Tibial artery (tissue), 4 donors: Measurements from ENCODE around the gene MYO10.
A peak's percentile ranks its signal among the peaks of the same experiment; 100 is the strongest.

Experiments used
- DNase-seq, 2 donors: peaks; one replicate each; pipeline ENCODE4 v3.0.0-alpha.2; 2019
- H3K27ac ChIP-seq, 2 donors: fragments of 200-600 bp; sonication (generic) in 1 of 2; 1 replicate in 1 of 2; 2 replicates in 1 of 2; pipeline ENCODE4 v1.5.1; 2018 to 2019; ENCODE audit warnings: mild to moderate bottlenecking in 1 of 2
- H3K27me3 ChIP-seq, 2 donors: fragments of 200-600 bp; sonication (generic) in 1 of 2; one replicate each; pipeline versions ENCODE4 v1.5.1 to v1.6.0; 2016 to 2019
- H3K36me3 ChIP-seq, 3 donors: fragments of 200-600 bp; sonication (generic) in 2 of 3; one replicate each; pipeline ENCODE4 v1.5.1; 2016 to 2019; ENCODE audit warnings: mild to moderate bottlenecking in 2 of 3
- H3K4me1 ChIP-seq, 4 donors: fragments of 200-600 bp; sonication (generic) in 2 of 4; 1 replicate in 3 of 4; 2 replicates in 1 of 4; pipeline ENCODE4 v1.5.1; 2016 to 2019
- H3K4me3 ChIP-seq, 2 donors: fragments of 200-600 bp; sonication (generic) in 1 of 2; 1 replicate in 1 of 2; 2 replicates in 1 of 2; pipeline ENCODE4 v1.5.1; 2018 to 2019; ENCODE audit warnings: mild to moderate bottlenecking in 2 of 2
- H3K9me3 ChIP-seq, 3 donors: fragments of 200-600 bp; sonication (generic) in 1 of 3; one replicate each; pipeline ENCODE4 v1.5.1; 2016 to 2019
- CTCF ChIP-seq, 2 experiments: fragments of 200-600 bp in 1 of 2; fragments of 450-650 bp in 1 of 2; IDR thresholded peaks; one replicate each; pipeline ENCODE4 v1.5.1; 2017 to 2019; ENCODE audit warnings: antibody characterized with exemption in 2 of 2, mild to moderate bottlenecking in 1 of 2, moderate library complexity in 1 of 2
- intact Hi-C: fragments of 100-400 bp; cut with DNase I; formaldehyde crosslinking; loops from one replicate; pipeline ENCODE4 v1.15.0; 2023; ENCODE audit warnings: low total_unique reads

MYO10 gene

GRCh38 chr5:16690243-16690852 lies 245.7 kb downstream of the MYO10 start:
- peaks cover 0 to 11% (median 5%) of the 10 kb centered on the region in 4 donors for H3K4me1 ChIP-seq
- H3K4me3 ChIP-seq: no peak overlapping the region
- peak; percentile 25 to 39 for TF ChIP-seq CTCF (IDR thresholded peaks at IDR 0.05)
- no peaks in the 10 kb centered on the region for H3K27me3 ChIP-seq
- intact Hi-C loops: loop anchor here (10.0 kb wide), 1 partner anchor 494 kb away; no protein-coding TSS in a partner anchor
- peaks cover 17 to 60% (median 26%) of the 10 kb centered on the region in 3 donors for H3K36me3 ChIP-seq
- no peak overlapping the region for H3K27ac ChIP-seq
- no peak for DNase-seq
- no peaks in the 10 kb centered on the region for H3K9me3 ChIP-seq

DNA sequence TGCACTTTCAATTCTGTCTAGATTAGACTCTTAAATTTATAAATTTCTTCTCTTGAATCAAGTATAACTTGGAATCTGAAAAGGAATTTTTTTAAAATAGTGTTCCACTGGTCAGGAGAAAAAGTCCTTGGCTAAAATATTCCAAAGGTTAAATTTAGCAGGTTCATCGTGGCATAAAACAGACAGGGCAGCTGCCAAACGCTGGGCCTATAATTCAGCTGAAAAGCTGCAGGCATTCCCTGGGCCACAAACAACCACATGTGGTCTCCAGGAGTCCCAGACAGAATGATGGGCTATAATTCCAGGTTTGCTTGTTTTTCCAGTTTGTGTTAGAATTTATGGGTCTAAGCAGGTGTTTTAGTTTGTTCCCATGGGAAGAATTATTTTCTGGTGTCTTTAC lies 248.2 kb downstream of the MYO10 start:
- DNase-seq: no peak

DNA sequence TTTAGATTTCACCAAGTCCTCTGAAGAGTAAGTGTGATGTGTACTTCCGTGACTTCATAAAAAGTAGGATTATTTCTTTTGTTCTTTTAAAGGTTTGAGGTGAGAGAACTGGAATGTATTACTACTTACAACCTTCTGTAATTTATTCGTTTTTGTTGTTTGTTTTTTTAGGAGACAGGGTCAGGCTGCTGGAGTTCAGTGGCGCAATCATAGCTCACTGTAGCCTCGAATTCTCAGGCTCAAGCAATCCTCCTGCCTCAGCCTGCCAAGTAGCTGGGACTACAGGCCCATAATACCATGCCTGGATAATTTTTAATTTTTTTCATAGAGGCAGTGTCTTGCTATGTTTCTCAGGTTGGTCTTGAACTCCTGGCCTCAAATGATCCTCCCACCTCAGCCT lies 251.0 kb downstream of the MYO10 start:
- no peak for DNase-seq
- Histone ChIP-seq H3K4me1 (peaks cover 0 to 11% (median 5%) of the 10 kb centered on the region in 4 donors), H3K27me3 (no peaks in the 10 kb centered on the region), H3K36me3 (peaks cover 48 to 86% (median 64%) of the 10 kb centered on the region in 3 donors), H3K4me3 (no peak overlapping the region), H3K27ac (no peak overlapping the region), H3K9me3 (no peaks in the 10 kb centered on the region)
- intact Hi-C loops: no loop called here
- TF ChIP-seq CTCF (IDR thresholded peaks at IDR 0.05): no peak

More for the DNA sequence above, 248.2 kb downstream of the MYO10 start:
- H3K27ac ChIP-seq: no peak overlapping the region
- H3K4me3 ChIP-seq: no peak overlapping the region
- intact Hi-C loops: no loop called here
- no peaks in the 10 kb centered on the region for H3K27me3 ChIP-seq
- peaks cover 0 to 11% (median 5%) of the 10 kb centered on the region in 4 donors for H3K4me1 ChIP-seq
- H3K9me3 ChIP-seq: no peaks in the 10 kb centered on the region
- H3K36me3 ChIP-seq: peaks cover 21 to 68% (median 42%) of the 10 kb centered on the region in 3 donors
- no peak for TF ChIP-seq CTCF (IDR thresholded peaks at IDR 0.05)

DNA sequence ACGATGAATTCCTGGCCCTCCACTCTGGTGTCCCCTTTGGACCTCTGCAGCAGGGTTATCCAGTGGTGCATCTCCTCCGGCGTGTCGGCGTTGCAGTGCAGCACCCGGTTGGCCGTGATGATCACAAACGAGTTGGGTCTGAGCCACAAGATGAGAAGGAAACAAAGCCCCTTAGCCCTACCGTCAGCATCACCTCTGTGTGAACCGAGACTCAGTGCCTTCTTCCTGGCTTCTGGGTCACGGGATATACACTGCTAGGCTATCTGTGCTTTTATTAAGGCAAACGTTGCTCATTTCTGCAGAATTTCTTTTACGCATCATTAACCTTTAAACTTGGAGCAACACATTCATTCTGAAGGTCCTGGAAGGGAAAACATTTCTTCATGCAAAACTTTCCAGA lies 254.2 kb downstream of the MYO10 start:
- H3K27ac ChIP-seq: no peak overlapping the region
- no peaks in the 10 kb centered on the region for H3K9me3 ChIP-seq
- intact Hi-C loops: no loop called here
- no peak for DNase-seq
- no peaks in the 10 kb centered on the region for H3K4me1 ChIP-seq
- peaks cover 72 to 93% (median 73%) of the 10 kb centered on the region in 3 donors for H3K36me3 ChIP-seq
- H3K27me3 ChIP-seq: no peaks in the 10 kb centered on the region
- no peak overlapping the region for H3K4me3 ChIP-seq
- TF ChIP-seq CTCF (IDR thresholded peaks at IDR 0.05): no peak

GRCh38 chr5:16679863-16680262 lies 256.2 kb downstream of the MYO10 start:
- peaks cover 71 to 95% (median 84%) of the 10 kb centered on the region in 3 donors for H3K36me3 ChIP-seq
- no peaks in the 10 kb centered on the region for H3K9me3 ChIP-seq
- H3K4me1 ChIP-seq: no peaks in the 10 kb centered on the region
- H3K4me3 ChIP-seq: no peak overlapping the region
- no peaks in the 10 kb centered on the region for H3K27me3 ChIP-seq
- no peak overlapping the region for H3K27ac ChIP-seq
- TF ChIP-seq CTCF (IDR thresholded peaks at IDR 0.05): no peak
- intact Hi-C loops: no loop called here
- DNase-seq: no peak
